ENCODE measurements around the gene MADD.

The MADD gene

GRCh38 chr11:47270331-47271271 is 668 bp downstream of the MADD start:
- TF ChIP-seq CTCF (conservative IDR thresholded peaks at IDR 0.05) = no peak; the same call in 1 of the 2 replicates
- peak overlapping the region; percentile 93 for H3K27ac ChIP-seq

- H3K27ac ChIP-seq = peak overlapping the region; percentile 93
- no peak for TF ChIP-seq CTCF (conservative IDR thresholded peaks at IDR 0.05)
Measured at GRCh38 chr11:47271328-47271727, 1.4 kb downstream of the MADD start.

- H3K27ac ChIP-seq = peak overlapping the region; percentile 93
Measured at GRCh38 chr11:47271961-47272661, 2.2 kb downstream of the MADD start.

GRCh38 chr11:47272706-47273105 is 2.8 kb downstream of the MADD start:
- no peak for TF ChIP-seq CTCF (conservative IDR thresholded peaks at IDR 0.05)
- no peak overlapping the region; the same call in 1 of the 2 replicates for H3K27ac ChIP-seq

More at GRCh38 chr11:47271961-47272661, 2.2 kb downstream of the MADD start:
- no peak for TF ChIP-seq CTCF (conservative IDR thresholded peaks at IDR 0.05)

- TF ChIP-seq CTCF (conservative IDR thresholded peaks at IDR 0.05) = no peak
- no peak overlapping the region for H3K27ac ChIP-seq
Measured at GRCh38 chr11:47274495-47275235, 4.7 kb downstream of the MADD start.

- TF ChIP-seq CTCF (conservative IDR thresholded peaks at IDR 0.05) = no peak
- no peak overlapping the region for H3K27ac ChIP-seq
Measured at GRCh38 chr11:47276923-47277322, 7.0 kb downstream of the MADD start.

- TF ChIP-seq CTCF (conservative IDR thresholded peaks at IDR 0.05) = no peak
- no peak overlapping the region for H3K27ac ChIP-seq
Measured at GRCh38 chr11:47278058-47278457, 8.1 kb downstream of the MADD start.

Data from VCaP (cell line).